Esophagus muscularis mucosa (tissue), 4 donors: ENCODE data around the gene C1R.

Source experiments
- EP300 ChIP-seq: sonication (generic); formaldehyde crosslinking; IDR thresholded peaks from one replicate; pipeline ENCODE4 v1.6.1; 2017; ENCODE audit warnings: antibody characterized with exemption
- POLR2AphosphoS5 ChIP-seq, 2 donors: sonication (generic); formaldehyde crosslinking; IDR thresholded peaks; one replicate each; pipeline ENCODE4 v1.6.1; 2017; ENCODE audit warnings: antibody characterized with exemption in 2 of 2
- TF ChIP-seq, protein P1 (sequence below), 3 experiments: fragments of 200-600 bp in 2 of 3; fragments of 450-650 bp in 1 of 3; sonication (generic) in 2 of 3; IDR thresholded peaks; one replicate each; pipeline ENCODE4 v1.5.1; 2017 to 2019; ENCODE audit warnings: antibody characterized with exemption in 3 of 3, mild to moderate bottlenecking in 2 of 3, moderate library complexity in 1 of 3

DNA sequence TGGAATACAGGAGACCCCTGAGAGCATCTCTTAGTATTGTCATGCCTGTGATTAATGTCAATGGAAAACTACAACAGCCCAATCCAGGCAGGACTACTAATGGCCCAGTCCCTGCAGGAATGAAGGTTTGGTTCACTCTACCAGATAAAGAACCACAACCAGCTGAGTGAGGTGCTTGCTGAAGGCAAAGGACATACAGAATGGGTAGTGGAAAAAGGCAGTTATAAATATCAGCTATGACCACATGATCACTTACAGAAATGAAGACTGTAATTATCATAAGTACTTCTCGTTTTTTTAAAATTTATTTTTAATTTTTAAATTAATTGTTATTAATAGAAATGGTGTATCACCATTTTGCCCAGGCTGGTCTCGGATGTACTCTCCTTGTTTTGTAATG is 56.8 kb downstream of the C1R start:
- no peak for TF ChIP-seq EP300
- no peak for TF ChIP-seq POLR2AphosphoS5 (IDR thresholded peaks at IDR 0.05)
- TF ChIP-seq, protein P1, sequence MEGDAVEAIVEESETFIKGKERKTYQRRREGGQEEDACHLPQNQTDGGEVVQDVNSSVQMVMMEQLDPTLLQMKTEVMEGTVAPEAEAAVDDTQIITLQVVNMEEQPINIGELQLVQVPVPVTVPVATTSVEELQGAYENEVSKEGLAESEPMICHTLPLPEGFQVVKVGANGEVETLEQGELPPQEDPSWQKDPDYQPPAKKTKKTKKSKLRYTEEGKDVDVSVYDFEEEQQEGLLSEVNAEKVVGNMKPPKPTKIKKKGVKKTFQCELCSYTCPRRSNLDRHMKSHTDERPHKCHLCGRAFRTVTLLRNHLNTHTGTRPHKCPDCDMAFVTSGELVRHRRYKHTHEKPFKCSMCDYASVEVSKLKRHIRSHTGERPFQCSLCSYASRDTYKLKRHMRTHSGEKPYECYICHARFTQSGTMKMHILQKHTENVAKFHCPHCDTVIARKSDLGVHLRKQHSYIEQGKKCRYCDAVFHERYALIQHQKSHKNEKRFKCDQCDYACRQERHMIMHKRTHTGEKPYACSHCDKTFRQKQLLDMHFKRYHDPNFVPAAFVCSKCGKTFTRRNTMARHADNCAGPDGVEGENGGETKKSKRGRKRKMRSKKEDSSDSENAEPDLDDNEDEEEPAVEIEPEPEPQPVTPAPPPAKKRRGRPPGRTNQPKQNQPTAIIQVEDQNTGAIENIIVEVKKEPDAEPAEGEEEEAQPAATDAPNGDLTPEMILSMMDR (IDR thresholded peaks at IDR 0.05) = no peak
